ENCODE data around the gene DNALI1. TPM values are rescaled to one million over a fixed set of nuclear protein-coding genes. Genes with fewer than 3 reads are reported as not detected.

DNALI1 gene
- total and polyA plus RNA-seq, 2 donors (not counting 3 experiments of a cell fraction or from before 2014, with no cell fraction given), result 5.2 to 8.1 TPM

GRCh38 chr1:37599940-37600339, 43.2 kb downstream of the DNALI1 start:
- DNase-seq (ENCODE audit: low read depth, low spot score) (no peak), FAIRE-seq (no peak)
- POLR2A ChIA-PET, result no interaction called here
- CTCF ChIA-PET, result interaction anchor here (0.9 kb wide), 1 partner anchor 15 kb away, joined by 3 read pairs; no protein-coding TSS in a partner anchor
- Histone ChIP-seq H3K9ac (replicated peaks; ENCODE audit: extremely low read depth, insufficient read depth, low read length) (no peak overlapping the region), H3K4me3 (replicated peaks in 1 of 3; ENCODE audit: insufficient read depth in 1 of 3, low read depth in 1 of 3, low read length in 3 of 3) (no peak overlapping the region), H3K4me1 (ENCODE audit: control insufficient read depth, extremely low read depth, insufficient read depth, low read length) (peaks cover 3% of the 10 kb centered on the region), H3K9me3 (replicated peaks; ENCODE audit: control insufficient read depth, insufficient read depth, low read length) (no peaks in the 10 kb centered on the region), H3K4me2 (ENCODE audit: insufficient read depth, low read length) (no peak overlapping the region), H3K9me1 (replicated peaks; ENCODE audit: control insufficient read depth, extremely low read depth, insufficient read depth, low read length) (no peaks in the 10 kb centered on the region), H4K20me1 (replicated peaks; ENCODE audit: control insufficient read depth, extremely low read depth, insufficient read depth, low read length) (no peaks in the 10 kb centered on the region), H3K27me3 (ENCODE audit: control insufficient read depth in 2 of 2, insufficient read depth in 2 of 2, low read length in 2 of 2) (peaks cover 4 to 23% of the 10 kb centered on the region in 2 experiments), H3K36me3 (ENCODE audit: control insufficient read depth in 2 of 2, extremely low read depth in 1 of 2, insufficient read depth in 2 of 2, low read length in 2 of 2) (no peaks in the 10 kb centered on the region), H2AFZ (ENCODE audit: low read depth, low read length) (no peak overlapping the region), H3K27ac (ENCODE audit: insufficient read depth, low read depth, low read length) (no peak overlapping the region), H3K79me2 (ENCODE audit: control insufficient read depth, insufficient read depth, low read length) (peaks cover 8% of the 10 kb centered on the region)
- no TSS peak for BruUV-seq (replicated peaks)
- dilution Hi-C loops (cut with MboI; ENCODE audit: extremely low pct_ligation_motif_present, low sequenced_read_pairs) (no loop called here), intact Hi-C loops (cut with micrococcal nuclease) (loop anchor here (5.0 to 10.0 kb wide), 2 partner anchors 123 to 395 kb away; partner anchors contain the start of gene SF3A3)
- TF ChIP-seq EZH2 (IDR thresholded peaks at IDR 0.05; ENCODE audit: borderline replicate concordance, low read depth, low read length, severe bottlenecking), result no peak
- TF ChIP-seq GATA2 (IDR thresholded peaks at IDR 0.05; ENCODE audit: insufficient read depth, insufficient read length, low read depth, low read length), result no peak
- no peak for TF ChIP-seq MYC (IDR thresholded peaks at IDR 0.05; ENCODE audit: low read depth, low read length)
- TF ChIP-seq FOS (IDR thresholded peaks at IDR 0.05; ENCODE audit: borderline replicate concordance, insufficient read depth, low read length), result no peak
- TF ChIP-seq CTCF (IDR thresholded peaks at IDR 0.05; ENCODE audit: extremely low read depth in 1 of 2, insufficient read depth in 1 of 2, low read depth in 1 of 2, low read length in 2 of 2), result no peak
- TF ChIP-seq JUN (IDR thresholded peaks at IDR 0.05; ENCODE audit: borderline replicate concordance, insufficient read depth, insufficient read length, low read depth), result no peak
- no peak for TF ChIP-seq MAX (IDR thresholded peaks at IDR 0.05; ENCODE audit: insufficient read depth, insufficient read length)
- no peak for TF ChIP-seq POLR2AphosphoS5 (IDR thresholded peaks at IDR 0.05; ENCODE audit: insufficient read depth, low read depth, low read length)
- TF ChIP-seq POLR2A (IDR thresholded peaks at IDR 0.05; ENCODE audit: low read depth, low read length), result no peak
